Measurements from ENCODE around the gene PARP11. TPM values are rescaled to one million over a fixed set of nuclear protein-coding genes. Genes with fewer than 3 reads are reported as not detected.

Gene PARP11
- total RNA-seq, 4 donors from 2014 or later: 4.1 to 6.4 (median 4.8) TPM

- no peak for TF ChIP-seq EP300 (IDR thresholded peaks at IDR 0.05)
- TF ChIP-seq CTCF (IDR thresholded peaks at IDR 0.05): no peak
- TF ChIP-seq POLR2AphosphoS5 (IDR thresholded peaks at IDR 0.05): no peak
- TF ChIP-seq POLR2A (IDR thresholded peaks at IDR 0.05; ENCODE audit: low read depth): no peak
- Histone ChIP-seq H3K27ac (replicated peaks in 1 of 4) (no peak overlapping the region), H3K27me3 (peaks cover 0 to 45% (median 4%) of the 10 kb centered on the region in 4 donors), H3K9me3 (peaks cover 0 to under 1% (median 0%) of the 10 kb centered on the region in 4 donors), H3K4me1 (peaks cover 0 to 10% (median 10%) of the 10 kb centered on the region in 4 donors), H3K4me3 (no peak overlapping the region), H3K36me3 (no peaks in the 10 kb centered on the region)
- no peak for DNase-seq (ENCODE audit: extremely low spot score)
- 41% methylated on average over 22 of the region's 22 CpGs for WGBS
- intact Hi-C loops (cut with DNase I): no loop called here
These were observed 47.4 kb upstream of the PARP11 start for GRCh38 chr12:3920351-3921150.

GRCh38 chr12:3913278-3913677 is 40.1 kb upstream of the PARP11 start:
- H3K36me3 ChIP-seq: no peaks in the 10 kb centered on the region

GRCh38 chr12:3912863-3913262 is 39.7 kb upstream of the PARP11 start:
- Histone ChIP-seq H3K4me3 (no peak overlapping the region), H3K27me3 (peaks cover 0 to 6% (median 0%) of the 10 kb centered on the region in 4 donors), H3K27ac (replicated peaks in 1 of 4) (no peak overlapping the region), H3K4me1 (no peaks in the 10 kb centered on the region), H3K36me3 (no peaks in the 10 kb centered on the region), H3K9me3 (no peaks in the 10 kb centered on the region)
- WGBS: 89% methylated on average over 3 of the region's 3 CpGs
- intact Hi-C loops (cut with DNase I): no loop called here
- no peak for TF ChIP-seq CTCF (IDR thresholded peaks at IDR 0.05)
- no peak for TF ChIP-seq POLR2AphosphoS5 (IDR thresholded peaks at IDR 0.05)
- no peak for TF ChIP-seq POLR2A (IDR thresholded peaks at IDR 0.05; ENCODE audit: low read depth)
- no peak for TF ChIP-seq EP300 (IDR thresholded peaks at IDR 0.05)
- DNase-seq (ENCODE audit: extremely low spot score): no peak

More at GRCh38 chr12:3913278-3913677, 40.1 kb upstream of the PARP11 start:
- H3K9me3 ChIP-seq: no peaks in the 10 kb centered on the region
- 83% methylated on average over 4 of the region's 5 CpGs for WGBS
- H3K4me1 ChIP-seq: no peaks in the 10 kb centered on the region
- no peak overlapping the region for H3K4me3 ChIP-seq
- TF ChIP-seq CTCF (IDR thresholded peaks at IDR 0.05) (no peak), EP300 (IDR thresholded peaks at IDR 0.05) (no peak), POLR2A (IDR thresholded peaks at IDR 0.05; ENCODE audit: low read depth) (no peak), POLR2AphosphoS5 (IDR thresholded peaks at IDR 0.05) (no peak)
- intact Hi-C loops (cut with DNase I): no loop called here
- DNase-seq (ENCODE audit: extremely low spot score): no peak
- no peak overlapping the region for H3K27ac ChIP-seq (replicated peaks in 1 of 4)
- H3K27me3 ChIP-seq: peaks cover 0 to 8% (median 0%) of the 10 kb centered on the region in 4 donors

GRCh38 chr12:3911409-3911808 is 38.2 kb upstream of the PARP11 start:
- Histone ChIP-seq H3K4me1 (no peaks in the 10 kb centered on the region), H3K27me3 (no peaks in the 10 kb centered on the region), H3K27ac (replicated peaks in 1 of 4) (no peak overlapping the region), H3K9me3 (no peaks in the 10 kb centered on the region), H3K36me3 (no peaks in the 10 kb centered on the region), H3K4me3 (no peak overlapping the region)
- DNase-seq (ENCODE audit: extremely low spot score): no peak
- intact Hi-C loops (cut with DNase I): no loop called here
- TF ChIP-seq POLR2AphosphoS5 (IDR thresholded peaks at IDR 0.05): no peak
- TF ChIP-seq POLR2A (IDR thresholded peaks at IDR 0.05; ENCODE audit: low read depth): no peak
- TF ChIP-seq CTCF (IDR thresholded peaks at IDR 0.05): no peak
- TF ChIP-seq EP300 (IDR thresholded peaks at IDR 0.05): no peak
- WGBS: 100% methylated on average over 1 of the region's 1 CpG
